HCT116 (cell line): Measurements from ENCODE around the gene APBB1IP. TPM values are rescaled to one million over a fixed set of nuclear protein-coding genes. Genes with fewer than 3 reads are reported as not detected.

ENCODE experiments used
- ATAC-seq: fragments of 200-7000 bp; cut with Tn5 transposase; 2 replicates; pipeline ENCODE4 v1.9.1; 2020; ENCODE audit warnings: mild to moderate bottlenecking, moderate library complexity
- BruUV-seq: library from RNA; stranded (reverse); fragments of 400-500 nt; replicated peaks from 2 replicates; lab custom pipeline; 2021; lab: Mats Ljungman, UMichigan
- CTCF ChIA-PET: fragments of 300-600 bp; sonication (Branson Sonifier 250); formaldehyde crosslinking; loops from one replicate; lab custom pipeline; 2021; ENCODE audit warnings: antibody characterized with exemption; lab: Charles Lee
- POLR2A ChIA-PET: fragments of 300-600, 350-600 bp; sonication (Branson Sonifier 250); formaldehyde crosslinking; loops from one replicate; lab custom pipeline; 2021; ENCODE audit warnings: antibody characterized with exemption; lab: Charles Lee
- RAD21 ChIA-PET, 2 experiments: fragments of 300-600 bp; sonication (Branson Sonifier 250); formaldehyde crosslinking; loops; one replicate each; lab custom pipeline; 2023; ENCODE audit warnings: low total read pairs in 2 of 2; ENCODE audit not compliant: uncharacterized antibody in 2 of 2, unreplicated experiment in 2 of 2, low non-redundant PET in 1 of 2; lab: Charles Lee
- DNase-seq: peaks from one replicate; pipeline ENCODE4 v3.0.0-alpha.2; 2010; ENCODE audit warnings: low read depth, low spot score
- H2AFZ ChIP-seq: fragments of 200-600 bp; shearing (Covaris generic), sonication (generic); 2 replicates; pipeline ENCODE4 v1.6.1; 2017; ENCODE audit warnings: low read depth, mixed run types, mixed read lengths, antibody characterized with exemption, low read length; ENCODE audit not compliant: poor library complexity, severe bottlenecking
- H3K27ac ChIP-seq: 2 replicates; pipeline ENCODE4 v1.5.1; 2012; ENCODE audit warnings: low read depth, low read length
- H3K27me3 ChIP-seq: fragments of 200-600 bp; sonication (generic); 2 replicates; pipeline ENCODE4 v1.6.1; 2016; ENCODE audit warnings: mixed run types, low read length, mixed read lengths; ENCODE audit not compliant: insufficient read depth
- H3K36me3 ChIP-seq, 2 experiments: fragments of 200-500 bp in 1 of 2; fragments of 200-600 bp in 1 of 2; sonication (Bioruptor generic) in 1 of 2; sonication (generic) in 1 of 2; 2 replicates each; pipeline versions ENCODE4 v1.5.1 to v1.6.1; 2014 to 2016; ENCODE audit warnings: low read length in 2 of 2, inconsistent platforms in 1 of 2, mixed read lengths in 1 of 2, mixed run types in 1 of 2; ENCODE audit not compliant: insufficient read depth in 2 of 2, control insufficient read depth in 1 of 2
- H3K4me1 ChIP-seq, 2 experiments: fragments of 200-600 bp in 1 of 2; sonication (generic) in 1 of 2; 2 replicates each; pipeline versions ENCODE4 v1.5.1 to v1.6.1; 2012 to 2017; ENCODE audit warnings: low read length in 2 of 2, inconsistent platforms in 1 of 2, mild to moderate bottlenecking in 1 of 2, mixed read lengths in 1 of 2, mixed run types in 1 of 2, moderate library complexity in 1 of 2; ENCODE audit not compliant: insufficient read depth in 2 of 2, control insufficient read depth in 1 of 2
- H3K4me2 ChIP-seq: fragments of 200-600 bp; sonication (generic); 2 replicates; pipeline ENCODE4 v1.6.1; 2017; ENCODE audit warnings: mixed run types, low read length, mixed read lengths
- H3K4me3 ChIP-seq, 2 experiments: fragments of 200-600 bp in 1 of 2; sonication (generic) in 1 of 2; replicated peaks in 1 of 2; 2 replicates each; pipeline ENCODE4 v1.5.1; 2011 to 2016; ENCODE audit warnings: low read length in 2 of 2, control low read depth in 1 of 2, low read depth in 1 of 2, mild to moderate bottlenecking in 1 of 2, mixed read lengths in 1 of 2, mixed run types in 1 of 2
- H3K79me2 ChIP-seq: fragments of 200-600 bp; sonication (generic); 2 replicates; pipeline ENCODE4 v1.6.1; 2017; ENCODE audit warnings: mild to moderate bottlenecking, mixed run types, low read length, moderate library complexity, mixed read lengths; ENCODE audit not compliant: insufficient read depth
- H3K9ac ChIP-seq: fragments of 200-600 bp; sonication (generic); 2 replicates; pipeline ENCODE4 v1.6.1; 2016; ENCODE audit warnings: low read length, mixed read lengths
- H3K9me2 ChIP-seq: fragments of 200-600 bp; sonication (generic), shearing (Covaris generic); 2 replicates; pipeline ENCODE4 v1.6.1; 2017; ENCODE audit warnings: mixed run types, mild to moderate bottlenecking, moderate library complexity; ENCODE audit not compliant: insufficient read depth
- H3K9me3 ChIP-seq, 2 experiments: fragments of 200-500 bp in 1 of 2; fragments of 200-600 bp in 1 of 2; sonication (Bioruptor generic) in 1 of 2; sonication (generic) in 1 of 2; 2 replicates each; pipeline ENCODE4 v1.6.1; 2014 to 2017; ENCODE audit warnings: low read length in 2 of 2, mixed read lengths in 2 of 2, inconsistent platforms in 1 of 2, low read depth in 1 of 2, mild to moderate bottlenecking in 1 of 2, mixed run types in 1 of 2, moderate library complexity in 1 of 2; ENCODE audit not compliant: control insufficient read depth in 1 of 2, insufficient read depth in 1 of 2
- H4K20me1 ChIP-seq: fragments of 200-600 bp; sonication (generic), shearing (Covaris generic); 2 replicates; pipeline ENCODE4 v1.6.1; 2017; ENCODE audit warnings: mixed run types, mild to moderate bottlenecking, moderate library complexity; ENCODE audit not compliant: insufficient read depth
- CTCF ChIP-seq, 3 experiments: fragments of 200-600 bp in 1 of 3; sonication (generic) in 1 of 3; IDR thresholded peaks in 2 of 3; conservative IDR thresholded peaks in 1 of 3; 2 replicates each; pipeline ENCODE4 v1.5.1; 2012 to 2017; ENCODE audit warnings: low read depth in 2 of 3, low read length in 2 of 3, antibody characterized with exemption in 1 of 3, borderline replicate concordance in 1 of 3, control low read depth in 1 of 3, mild to moderate bottlenecking in 1 of 3, mixed read lengths in 1 of 3, mixed run types in 1 of 3, moderate library complexity in 1 of 3; ENCODE audit not compliant: insufficient read depth in 1 of 3
- EZH2 ChIP-seq: fragments of 200-600 bp; sonication (generic); IDR thresholded peaks from 2 replicates; pipeline ENCODE4 v1.6.1; 2017; ENCODE audit warnings: antibody characterized with exemption, mixed run types
- FOSL1 ChIP-seq: IDR thresholded peaks from 2 replicates; pipeline ENCODE4 v1.6.1; 2012; ENCODE audit warnings: low read depth
- RAD21 ChIP-seq: IDR thresholded peaks from 2 replicates; pipeline ENCODE4 v1.6.1; 2012; ENCODE audit warnings: low read depth, mild to moderate bottlenecking
- SIN3A ChIP-seq: IDR thresholded peaks from 2 replicates; pipeline ENCODE4 v1.6.1; 2012; ENCODE audit warnings: low read depth
- SP1 ChIP-seq: IDR thresholded peaks from 2 replicates; pipeline ENCODE4 v1.6.1; 2012; ENCODE audit warnings: low read depth
- intact Hi-C: fragments of 100-400 bp; cut with micrococcal nuclease; formaldehyde crosslinking; loops from 2 replicates; pipeline ENCODE4 v1.10.0; 2022
- total RNA-seq: library from RNA; stranded (reverse); gene quantifications from one replicate; pipeline ENCODE4 v1.2.1, GENCODE V29; 2021; ENCODE audit not compliant: unreplicated experiment
- TF ChIP-seq, protein P1 (sequence below): IDR thresholded peaks from 2 replicates; pipeline ENCODE4 v1.6.1; 2012
- TF ChIP-seq, protein P2 (sequence below): IDR thresholded peaks from 2 replicates; pipeline ENCODE4 v1.6.1; 2012

Gene APBB1IP
- total RNA-seq, 1 experiment from 2014 or later: 0.27 TPM

- TF ChIP-seq EZH2: no peak
- no peak for TF ChIP-seq FOSL1
- no peak for TF ChIP-seq CTCF (IDR thresholded peaks at IDR 0.05 in 2 of 3, conservative IDR thresholded peaks at IDR 0.05 in 1 of 3; ENCODE audit: borderline replicate concordance in 1 of 3, insufficient read depth in 1 of 3, low read depth in 2 of 3, low read length in 2 of 3)
- TF ChIP-seq, protein P1, sequence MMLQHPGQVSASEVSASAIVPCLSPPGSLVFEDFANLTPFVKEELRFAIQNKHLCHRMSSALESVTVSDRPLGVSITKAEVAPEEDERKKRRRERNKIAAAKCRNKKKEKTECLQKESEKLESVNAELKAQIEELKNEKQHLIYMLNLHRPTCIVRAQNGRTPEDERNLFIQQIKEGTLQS: no peak
- no peak for TF ChIP-seq SP1
- no peaks in the 10 kb centered on the region for H3K36me3 ChIP-seq
- no peak overlapping the region for H2AFZ ChIP-seq
- H3K4me2 ChIP-seq: no peak overlapping the region
- H3K79me2 ChIP-seq: no peaks in the 10 kb centered on the region
- no TSS peak for BruUV-seq
- H4K20me1 ChIP-seq: no peaks in the 10 kb centered on the region
- no peak overlapping the region for H3K27ac ChIP-seq
- intact Hi-C loops: no loop called here
- no peaks in the 10 kb centered on the region for H3K27me3 ChIP-seq
- H3K9me3 ChIP-seq: no peaks in the 10 kb centered on the region
- H3K9me2 ChIP-seq: no peaks in the 10 kb centered on the region
- peaks cover 0 to 13% of the 10 kb centered on the region in 2 experiments; a peak in 1 of 4 replicates for H3K4me1 ChIP-seq
- CTCF ChIA-PET: no interaction called here
- POLR2A ChIA-PET: no interaction called here
- RAD21 ChIA-PET: no interaction called here
- DNase-seq: no peak
- H3K4me3 ChIP-seq: no peak overlapping the region
- H3K9ac ChIP-seq: no peak overlapping the region
- no peak for ATAC-seq
These were observed 29.5 kb downstream of the APBB1IP start for GRCh38 chr10:26467639-26468038.

DNA sequence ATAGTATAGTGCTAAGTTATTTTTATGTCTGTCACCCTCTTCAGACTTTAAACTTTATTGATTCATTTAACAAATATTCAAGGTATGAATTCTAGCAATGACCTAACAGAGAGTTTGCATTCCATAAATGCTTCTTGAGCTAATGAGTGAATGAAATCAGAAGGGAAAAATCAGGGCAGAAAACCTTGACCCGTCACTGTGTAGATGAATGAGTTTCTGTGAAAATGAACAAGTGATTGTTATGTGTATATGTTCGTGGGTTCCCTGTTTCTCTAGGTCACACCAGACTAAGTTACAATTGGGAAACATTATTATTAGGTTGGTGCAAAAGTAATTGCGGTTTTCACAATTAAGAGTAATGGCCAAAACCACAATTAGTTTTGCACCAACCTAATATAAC is 30.1 kb downstream of the APBB1IP start:
- Histone ChIP-seq H3K79me2 (no peaks in the 10 kb centered on the region), H4K20me1 (no peaks in the 10 kb centered on the region)
- TF ChIP-seq RAD21 (no peak), EZH2 (no peak), SIN3A (no peak)
- TF ChIP-seq, protein P2, sequence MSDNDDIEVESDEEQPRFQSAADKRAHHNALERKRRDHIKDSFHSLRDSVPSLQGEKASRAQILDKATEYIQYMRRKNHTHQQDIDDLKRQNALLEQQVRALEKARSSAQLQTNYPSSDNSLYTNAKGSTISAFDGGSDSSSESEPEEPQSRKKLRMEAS: no peak
- TF ChIP-seq, all 23 proteins: peak for 0
- ATAC-seq (peak; percentile 30; the same call in 1 of the 2 replicates), DNase-seq (no peak)
- no peak overlapping the region for H2AFZ ChIP-seq
- ChIA-PET CTCF (no interaction called here), POLR2A (no interaction called here), RAD21 (no interaction called here)
- H3K36me3 ChIP-seq: no peaks in the 10 kb centered on the region
- peak overlapping the region; percentile 36 for H3K4me2 ChIP-seq
- no peak overlapping the region for H3K9ac ChIP-seq
- no peaks in the 10 kb centered on the region for H3K9me3 ChIP-seq
- BruUV-seq: no TSS peak
- H3K27ac ChIP-seq: no peak overlapping the region
- no peaks in the 10 kb centered on the region for H3K27me3 ChIP-seq
- peaks cover 0 to 13% of the 10 kb centered on the region in 2 experiments; a peak in 1 of 4 replicates for H3K4me1 ChIP-seq
- intact Hi-C loops: no loop called here
- H3K4me3 ChIP-seq: no peak overlapping the region
- H3K9me2 ChIP-seq: no peaks in the 10 kb centered on the region
